Duodenal mucosa (tissue), 2 donors: ENCODE results near the gene NAV3.

ENCODE experiments used
- H3K27ac ChIP-seq: one replicate; pipeline ENCODE4 v1.7.0; 2013; ENCODE audit warnings: low read depth, low read length
- H3K27me3 ChIP-seq, 2 donors: one replicate each; pipeline ENCODE4 v1.7.0; 2013; ENCODE audit warnings: low read length in 2 of 2, control low read depth in 1 of 2; ENCODE audit not compliant: insufficient read depth in 2 of 2, control insufficient read depth in 1 of 2
- H3K36me3 ChIP-seq, 2 donors: one replicate each; pipeline ENCODE4 v1.7.0; 2013; ENCODE audit warnings: low read length in 2 of 2, control low read depth in 1 of 2; ENCODE audit not compliant: insufficient read depth in 2 of 2, control insufficient read depth in 1 of 2
- H3K4me1 ChIP-seq, 2 donors: one replicate each; pipeline ENCODE4 v1.7.0; 2013; ENCODE audit warnings: low read length in 2 of 2, control low read depth in 1 of 2; ENCODE audit not compliant: insufficient read depth in 2 of 2, control insufficient read depth in 1 of 2
- H3K4me3 ChIP-seq, 2 donors: one replicate each; pipeline ENCODE4 v1.7.0; 2013; ENCODE audit warnings: low read length in 2 of 2, low read depth in 1 of 2
- H3K9ac ChIP-seq, 2 donors: one replicate each; pipeline ENCODE4 v1.7.0; 2013; ENCODE audit warnings: low read length in 2 of 2, low read depth in 1 of 2
- H3K9me3 ChIP-seq, 2 donors: one replicate each; pipeline ENCODE4 v1.7.0; 2013; ENCODE audit warnings: low read length in 2 of 2, control low read depth in 1 of 2; ENCODE audit not compliant: control insufficient read depth in 1 of 2

Gene NAV3

GRCh38 chr12:77808534-77808933 is 22.2 kb upstream of the NAV3 start:
- no peaks in the 10 kb centered on the region for H3K27me3 ChIP-seq
- H3K4me1 ChIP-seq = no peaks in the 10 kb centered on the region
- H3K4me3 ChIP-seq = no peak overlapping the region
- no peak overlapping the region for H3K27ac ChIP-seq
- H3K9ac ChIP-seq = no peak overlapping the region
- no peaks in the 10 kb centered on the region for H3K9me3 ChIP-seq
- no peaks in the 10 kb centered on the region for H3K36me3 ChIP-seq

- no peaks in the 10 kb centered on the region for H3K36me3 ChIP-seq
- H3K9ac ChIP-seq = no peak overlapping the region
- no peaks in the 10 kb centered on the region for H3K9me3 ChIP-seq
- no peaks in the 10 kb centered on the region for H3K27me3 ChIP-seq
- no peak overlapping the region for H3K4me3 ChIP-seq
- H3K4me1 ChIP-seq = no peaks in the 10 kb centered on the region
- no peak overlapping the region for H3K27ac ChIP-seq
These were observed 17.1 kb upstream of the NAV3 start for GRCh38 chr12:77813558-77813957.

DNA sequence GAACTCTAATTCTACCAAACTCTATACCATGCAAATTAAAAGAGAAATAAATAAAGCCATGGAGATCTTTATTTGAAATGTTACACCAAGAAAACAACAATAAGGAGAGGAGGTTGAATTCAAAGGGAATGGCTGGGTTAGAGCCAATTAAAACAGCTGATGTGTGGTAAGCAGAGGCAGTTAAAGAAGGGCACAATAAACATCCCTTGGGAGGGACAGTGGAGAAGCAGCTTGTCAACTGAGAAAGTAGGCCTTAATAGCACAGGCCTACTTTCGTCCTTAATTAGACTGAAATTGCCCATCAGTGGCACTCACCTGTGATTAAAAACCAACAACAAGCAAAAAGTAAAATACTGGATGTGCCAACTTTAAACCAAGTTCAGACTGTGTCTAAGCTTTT is 16.3 kb upstream of the NAV3 start:
- Histone ChIP-seq H3K4me1 (no peaks in the 10 kb centered on the region), H3K9ac (no peak overlapping the region), H3K9me3 (no peaks in the 10 kb centered on the region), H3K27me3 (no peaks in the 10 kb centered on the region), H3K36me3 (no peaks in the 10 kb centered on the region), H3K27ac (no peak overlapping the region), H3K4me3 (no peak overlapping the region)

DNA sequence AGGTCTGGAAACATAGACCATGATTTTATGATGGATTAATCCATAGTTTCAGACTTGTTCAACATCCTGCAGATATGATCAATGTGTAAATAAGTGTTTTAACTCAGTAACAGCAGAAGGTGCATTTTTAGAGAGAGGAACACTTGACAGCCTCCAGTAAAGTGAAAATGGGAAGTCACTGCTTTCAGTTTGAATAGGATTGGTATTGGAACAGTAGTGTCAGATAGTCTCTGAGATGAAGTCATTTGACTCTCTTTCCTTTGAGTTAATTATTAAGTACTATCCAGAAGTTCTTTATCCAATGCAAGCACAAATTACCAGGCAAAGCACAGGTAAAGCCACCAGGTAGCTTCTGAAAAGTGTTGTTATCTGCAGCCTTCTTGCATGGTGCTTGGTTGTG is 14.5 kb upstream of the NAV3 start:
- no peaks in the 10 kb centered on the region for H3K27me3 ChIP-seq
- no peaks in the 10 kb centered on the region for H3K4me1 ChIP-seq
- H3K4me3 ChIP-seq = no peak overlapping the region
- no peak overlapping the region for H3K27ac ChIP-seq
- no peaks in the 10 kb centered on the region for H3K36me3 ChIP-seq
- H3K9ac ChIP-seq = no peak overlapping the region
- H3K9me3 ChIP-seq = no peaks in the 10 kb centered on the region

GRCh38 chr12:77817276-77817675 is 13.4 kb upstream of the NAV3 start:
- Histone ChIP-seq H3K4me1 (no peaks in the 10 kb centered on the region), H3K9me3 (no peaks in the 10 kb centered on the region), H3K4me3 (no peak overlapping the region), H3K27ac (no peak overlapping the region), H3K9ac (no peak overlapping the region), H3K36me3 (no peaks in the 10 kb centered on the region), H3K27me3 (no peaks in the 10 kb centered on the region)

DNA sequence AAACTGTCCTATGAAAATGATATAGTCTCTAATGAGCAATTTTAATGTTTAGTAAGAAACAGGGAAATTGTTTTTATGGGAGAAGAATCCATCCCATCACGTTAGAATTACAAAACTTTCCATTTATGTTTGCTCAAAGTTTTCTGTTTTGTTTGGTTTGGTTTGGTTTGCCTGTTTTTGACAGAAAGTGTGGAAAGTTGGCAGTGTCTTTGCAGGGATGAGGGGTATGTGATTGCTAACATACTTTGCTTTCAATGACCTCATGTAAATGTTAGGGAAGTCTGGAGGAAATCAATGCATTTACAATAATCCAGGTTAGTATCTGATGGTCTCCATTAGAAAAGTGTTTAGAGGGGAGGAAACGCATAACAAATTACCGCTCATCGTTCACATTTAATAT is 12.3 kb upstream of the NAV3 start:
- Histone ChIP-seq H3K9ac (no peak overlapping the region), H3K4me1 (no peaks in the 10 kb centered on the region), H3K27ac (no peak overlapping the region), H3K9me3 (no peaks in the 10 kb centered on the region), H3K36me3 (no peaks in the 10 kb centered on the region), H3K4me3 (no peak overlapping the region), H3K27me3 (no peaks in the 10 kb centered on the region)

DNA sequence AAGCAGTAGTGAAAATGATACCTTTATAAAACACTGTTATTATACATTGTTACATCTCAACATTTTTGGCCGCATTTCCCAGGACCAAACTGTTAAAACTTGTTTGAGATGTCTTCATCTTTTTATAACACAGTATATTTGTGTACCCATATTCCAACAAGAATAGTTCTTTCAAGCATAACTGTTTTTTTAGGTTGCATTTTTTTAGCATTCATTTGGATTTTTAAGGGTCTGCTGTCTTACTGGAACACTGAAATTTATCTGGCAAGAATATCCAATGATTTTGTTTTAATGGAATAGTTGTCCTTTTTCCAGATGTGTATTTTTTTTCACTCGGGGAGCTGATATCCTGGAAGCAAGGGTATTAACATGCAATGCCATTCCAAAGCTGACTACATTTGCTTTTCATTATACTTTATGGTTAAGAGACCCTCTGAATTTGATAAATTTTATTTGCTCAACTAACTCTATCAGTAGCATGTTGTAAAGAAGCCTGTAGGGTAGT is 8.9 kb upstream of the NAV3 start:
- no peak overlapping the region for H3K9ac ChIP-seq
- no peaks in the 10 kb centered on the region for H3K36me3 ChIP-seq
- no peaks in the 10 kb centered on the region for H3K9me3 ChIP-seq
- no peaks in the 10 kb centered on the region for H3K27me3 ChIP-seq
- no peaks in the 10 kb centered on the region for H3K4me1 ChIP-seq
- H3K27ac ChIP-seq = no peak overlapping the region
- H3K4me3 ChIP-seq = no peak overlapping the region

GRCh38 chr12:77833329-77833728 is 2.6 kb downstream of the NAV3 start:
- no peaks in the 10 kb centered on the region for H3K4me1 ChIP-seq
- H3K9ac ChIP-seq = no peak overlapping the region
- H3K27ac ChIP-seq = no peak overlapping the region
- H3K4me3 ChIP-seq = no peak overlapping the region
- H3K27me3 ChIP-seq = no peaks in the 10 kb centered on the region
- H3K9me3 ChIP-seq = no peaks in the 10 kb centered on the region
- H3K36me3 ChIP-seq = no peaks in the 10 kb centered on the region

- Histone ChIP-seq H3K36me3 (no peaks in the 10 kb centered on the region), H3K4me1 (no peaks in the 10 kb centered on the region), H3K9me3 (no peaks in the 10 kb centered on the region), H3K4me3 (no peak overlapping the region), H3K27me3 (no peaks in the 10 kb centered on the region), H3K9ac (no peak overlapping the region), H3K27ac (no peak overlapping the region)
These were observed 3.9 kb downstream of the NAV3 start for GRCh38 chr12:77834618-77835017.

DNA sequence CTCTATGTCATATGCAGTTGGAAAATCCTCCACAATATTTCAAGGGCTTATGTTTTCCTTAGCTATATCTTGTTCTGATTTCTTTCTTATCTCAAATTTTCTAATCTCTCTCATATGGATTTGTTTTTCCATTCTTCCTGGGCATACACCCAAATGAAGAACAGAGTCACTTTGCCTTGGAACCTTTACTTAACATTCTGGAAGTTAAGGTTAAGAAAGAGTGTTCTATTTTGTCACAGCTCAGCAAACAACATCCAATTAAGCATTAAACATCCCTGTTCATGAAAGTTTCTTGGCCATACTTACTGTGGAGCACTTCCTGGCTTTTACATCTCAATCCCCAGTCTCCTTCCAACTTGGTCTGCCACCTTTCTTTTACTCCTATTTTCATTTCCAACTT is 5.3 kb downstream of the NAV3 start:
- H3K36me3 ChIP-seq = no peaks in the 10 kb centered on the region
- no peaks in the 10 kb centered on the region for H3K9me3 ChIP-seq
- H3K4me1 ChIP-seq = no peaks in the 10 kb centered on the region
- H3K27ac ChIP-seq = no peak overlapping the region
- H3K9ac ChIP-seq = no peak overlapping the region
- H3K27me3 ChIP-seq = no peaks in the 10 kb centered on the region
- no peak overlapping the region for H3K4me3 ChIP-seq

DNA sequence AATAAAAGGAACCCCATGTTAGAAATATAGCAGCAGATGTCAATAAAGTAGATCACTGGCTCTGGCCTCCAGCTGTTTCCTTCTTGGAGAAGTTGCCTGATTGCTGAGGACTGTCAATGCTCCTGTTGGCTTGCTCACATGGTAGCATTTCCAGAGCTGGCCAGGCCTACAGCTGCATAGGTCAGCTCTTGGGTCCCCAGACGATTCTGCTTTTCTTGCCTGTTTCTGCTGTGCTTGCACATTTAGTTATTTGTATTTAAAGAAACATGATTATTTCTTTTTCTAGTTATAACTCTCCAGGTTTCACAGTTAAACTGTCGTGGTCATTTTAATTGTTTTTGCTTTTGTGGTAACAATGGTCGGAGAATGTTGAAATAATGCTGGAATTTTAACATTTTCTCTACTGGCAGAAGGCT is 7.2 kb downstream of the NAV3 start:
- Histone ChIP-seq H3K27ac (no peak overlapping the region), H3K9ac (no peak overlapping the region), H3K4me3 (no peak overlapping the region), H3K9me3 (no peaks in the 10 kb centered on the region), H3K4me1 (no peaks in the 10 kb centered on the region), H3K36me3 (no peaks in the 10 kb centered on the region), H3K27me3 (no peaks in the 10 kb centered on the region)
